Measurements from ENCODE around the gene CLIP2.
"Not testable (repeated sequence)": the region's sequence is repeated elsewhere in the genome, so short reads cannot be mapped to it uniquely, and the experiment has no call there.

CLIP2 gene

DNA sequence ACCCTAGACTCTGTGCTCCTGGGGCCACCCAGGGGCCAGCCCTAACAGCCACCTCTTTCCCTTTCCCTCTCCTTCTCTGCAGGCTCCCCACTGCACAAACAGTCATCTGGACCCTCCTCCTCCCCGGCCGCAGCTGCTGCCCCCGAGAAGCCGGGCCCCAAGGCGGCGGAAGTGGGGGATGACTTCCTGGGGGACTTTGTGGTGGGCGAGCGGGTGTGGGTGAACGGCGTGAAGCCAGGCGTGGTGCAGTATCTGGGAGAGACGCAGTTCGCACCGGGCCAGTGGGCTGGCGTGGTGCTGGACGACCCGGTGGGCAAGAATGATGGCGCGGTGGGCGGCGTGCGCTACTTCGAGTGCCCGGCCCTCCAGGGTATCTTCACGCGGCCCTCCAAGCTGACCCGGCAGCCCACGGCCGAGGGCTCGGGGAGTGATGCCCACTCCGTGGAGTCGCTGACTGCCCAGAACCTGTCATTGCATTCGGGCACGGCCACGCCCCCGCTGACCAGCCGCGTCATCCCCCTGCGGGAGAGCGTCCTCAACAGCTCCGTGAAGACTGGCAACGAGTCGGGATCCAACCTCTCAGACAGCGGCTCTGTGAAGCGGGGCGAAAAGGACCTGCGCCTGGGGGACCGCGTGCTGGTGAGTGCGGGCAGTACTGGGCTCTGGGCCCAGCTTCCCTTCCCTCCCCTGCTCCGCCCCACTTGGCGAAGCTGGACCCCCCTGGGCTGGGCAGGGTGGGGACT, 49.3 kb downstream of the CLIP2 start:
- DNase-seq: no peak

DNA sequence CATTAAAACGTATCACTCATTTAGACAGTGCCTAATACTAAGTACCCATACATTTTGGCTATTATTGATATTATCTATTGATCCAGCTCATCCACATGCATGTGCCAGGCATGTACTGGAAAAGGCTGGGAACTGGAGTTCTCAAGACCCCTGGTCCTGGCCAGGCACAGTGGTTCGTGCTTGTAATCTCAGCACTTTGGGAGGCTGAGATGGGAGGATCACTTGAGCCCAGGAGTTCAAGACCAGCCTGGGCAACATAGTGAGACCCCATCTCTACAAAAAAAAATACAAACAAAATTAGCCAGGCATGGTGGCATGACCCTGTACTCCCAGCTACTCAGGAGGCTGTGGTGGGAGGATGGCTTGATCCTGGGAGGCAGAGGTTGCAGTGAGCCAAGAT, 50.4 kb downstream of the CLIP2 start:
- not testable (repeated sequence) for DNase-seq

DNA sequence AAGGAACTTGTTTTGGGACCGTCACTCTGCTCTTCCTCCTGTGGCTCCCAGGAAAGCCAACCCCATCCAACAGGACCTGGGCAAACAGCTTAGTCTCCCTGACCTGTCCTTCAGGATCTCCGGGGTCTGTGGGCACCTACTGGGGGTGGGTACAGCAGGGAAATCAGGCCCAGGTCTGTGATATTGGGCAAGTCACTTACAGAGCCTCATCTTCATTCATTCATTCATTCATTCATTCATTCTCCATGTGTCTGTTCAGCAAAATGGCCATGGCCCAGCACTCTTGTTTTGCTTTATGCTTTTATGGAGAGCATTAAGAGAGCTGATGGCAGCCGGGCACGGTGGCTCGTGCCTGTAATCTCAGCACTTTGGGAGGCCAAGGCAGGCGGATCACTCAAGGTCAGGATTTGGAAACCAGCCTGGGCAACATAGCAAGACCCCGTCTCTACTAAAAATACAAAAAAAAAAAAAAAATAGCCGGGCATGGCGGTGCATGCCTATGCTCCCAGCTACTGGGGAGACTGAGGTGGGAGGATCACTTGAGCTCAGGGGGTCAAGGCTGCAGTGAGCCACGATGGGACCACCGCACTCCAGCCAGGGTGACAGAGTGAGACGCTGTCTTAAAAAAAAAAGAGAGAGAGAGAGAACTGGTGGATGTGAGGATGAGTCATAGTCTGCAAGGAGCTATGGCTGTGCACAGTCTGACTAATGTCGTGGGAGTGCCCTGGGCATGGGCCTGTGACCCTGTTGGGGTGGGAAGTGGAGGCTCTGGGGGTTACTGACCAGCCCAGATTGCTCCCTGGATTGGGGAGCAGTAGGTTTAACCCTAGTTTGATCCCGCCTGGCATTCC, 54.3 kb downstream of the CLIP2 start:
- no peak for DNase-seq

DNA sequence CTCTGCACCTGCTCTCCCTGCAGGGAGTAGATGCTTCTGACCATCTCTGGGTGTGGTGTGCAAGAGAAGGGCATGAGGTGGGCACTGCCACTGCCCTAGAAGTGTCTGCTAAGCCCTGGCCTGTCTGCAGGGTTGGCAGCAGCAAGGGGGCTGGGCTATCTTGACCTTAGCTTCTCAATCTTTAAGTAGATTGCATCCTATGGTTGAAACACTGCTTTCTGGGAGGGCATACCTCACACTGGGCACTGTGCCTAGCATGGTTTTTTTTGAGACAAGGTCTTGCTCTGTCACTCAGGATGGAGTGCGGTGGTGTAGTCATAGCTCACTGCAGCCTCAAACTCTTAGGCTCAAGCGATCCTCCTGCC, 54.9 kb downstream of the CLIP2 start:
- no peak for DNase-seq

DNA sequence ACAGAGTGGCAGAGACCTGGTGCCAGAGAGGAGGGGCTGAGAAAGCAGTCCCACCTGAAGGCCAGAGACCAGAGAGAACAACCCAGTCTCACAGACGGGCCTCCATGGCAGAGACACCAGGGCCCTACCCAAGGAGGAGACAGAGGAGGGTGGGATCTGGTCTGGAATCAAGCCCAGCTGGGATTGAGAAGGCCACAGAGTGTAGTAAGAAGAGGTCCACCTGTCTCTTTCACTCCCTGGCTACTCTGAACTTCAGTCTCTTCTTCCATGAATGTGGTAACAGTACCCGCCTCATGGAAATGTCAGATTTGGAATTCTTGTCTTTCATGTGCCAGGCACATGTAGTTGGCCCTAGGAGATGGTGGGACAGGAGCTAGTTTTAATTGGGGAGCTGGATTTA, 55.6 kb downstream of the CLIP2 start:
- no peak for DNase-seq

DNA sequence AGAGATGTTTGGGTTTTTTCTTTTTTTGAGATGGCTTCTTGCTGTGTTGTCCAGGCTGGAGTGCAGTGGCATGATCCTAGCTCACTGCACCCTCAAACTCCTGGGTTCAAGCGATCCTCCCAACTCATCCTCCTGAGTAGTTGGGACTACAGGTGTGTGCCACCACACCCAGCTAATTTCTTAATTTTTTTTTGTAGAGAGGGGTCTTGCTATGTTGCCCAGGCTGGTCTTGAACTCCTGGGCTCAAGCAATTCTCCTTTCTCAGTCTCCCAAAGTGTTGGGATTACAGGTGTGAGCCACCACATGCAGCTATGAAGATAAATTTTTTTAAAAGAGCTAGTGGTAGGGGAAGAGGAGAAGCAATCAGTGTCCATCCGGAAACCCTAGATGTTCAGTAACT, 56.8 kb downstream of the CLIP2 start:
- no peak for DNase-seq

DNA sequence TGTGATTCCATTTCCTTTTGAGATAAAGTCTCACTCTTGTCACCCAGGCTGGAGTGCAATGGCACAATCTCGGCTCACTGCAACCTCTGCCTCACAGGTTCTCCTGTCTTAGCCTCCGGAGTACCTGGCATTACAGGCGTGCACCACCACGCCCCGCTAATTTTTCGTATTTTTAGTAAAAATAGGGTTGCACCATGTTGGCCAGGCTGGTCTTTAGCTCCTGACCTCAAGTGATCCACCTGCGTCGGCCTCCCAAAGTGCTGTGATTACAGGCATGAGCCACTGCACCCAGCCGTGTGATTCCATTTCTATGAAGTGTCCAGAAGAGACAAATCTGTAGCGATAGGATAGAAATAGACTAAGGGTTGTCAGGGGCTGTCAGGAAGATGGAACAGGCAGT, 60.4 kb downstream of the CLIP2 start:
- DNase-seq: no peak

DNA sequence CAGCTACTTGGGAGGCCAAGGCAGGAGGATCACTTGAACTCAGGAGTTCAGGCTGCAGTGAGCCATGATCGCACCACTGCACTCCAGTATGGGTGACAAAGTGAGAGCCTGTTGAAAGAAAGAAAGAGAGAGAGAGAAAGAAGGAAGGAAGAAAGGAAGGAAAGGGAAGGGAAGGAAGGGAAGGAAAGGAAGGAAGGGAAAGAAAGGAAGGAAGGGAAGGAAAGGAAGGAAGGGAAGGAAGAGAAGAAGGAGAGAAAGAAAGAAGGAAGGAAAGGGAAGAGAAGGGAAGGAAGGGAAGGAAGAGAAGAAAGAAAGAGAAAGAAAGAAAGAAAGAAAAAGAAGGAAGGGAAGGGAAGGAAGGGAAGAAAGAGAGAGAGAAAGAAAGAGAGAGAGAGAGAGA, 61.5 kb downstream of the CLIP2 start:
- DNase-seq: no peak

DNA sequence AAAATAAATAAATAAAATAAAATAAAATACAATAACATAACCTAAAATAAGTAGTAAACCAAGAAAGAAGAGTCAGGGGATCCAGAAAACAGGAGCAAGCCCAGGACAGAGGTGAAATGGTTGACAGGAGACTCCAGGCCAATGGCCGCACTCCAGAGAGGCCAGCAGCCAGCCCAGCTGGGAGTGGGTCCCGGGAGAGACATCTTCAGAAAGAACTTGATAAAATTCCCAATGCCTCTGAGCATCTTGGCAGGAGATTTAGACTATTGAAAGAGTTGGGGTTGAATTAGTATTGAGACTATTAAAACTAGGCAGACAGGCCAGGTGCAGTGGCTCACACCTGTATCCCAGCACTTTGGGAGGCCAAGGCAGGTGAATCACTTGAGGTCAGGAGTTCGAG, 62.6 kb downstream of the CLIP2 start:
- no peak for DNase-seq

DNA sequence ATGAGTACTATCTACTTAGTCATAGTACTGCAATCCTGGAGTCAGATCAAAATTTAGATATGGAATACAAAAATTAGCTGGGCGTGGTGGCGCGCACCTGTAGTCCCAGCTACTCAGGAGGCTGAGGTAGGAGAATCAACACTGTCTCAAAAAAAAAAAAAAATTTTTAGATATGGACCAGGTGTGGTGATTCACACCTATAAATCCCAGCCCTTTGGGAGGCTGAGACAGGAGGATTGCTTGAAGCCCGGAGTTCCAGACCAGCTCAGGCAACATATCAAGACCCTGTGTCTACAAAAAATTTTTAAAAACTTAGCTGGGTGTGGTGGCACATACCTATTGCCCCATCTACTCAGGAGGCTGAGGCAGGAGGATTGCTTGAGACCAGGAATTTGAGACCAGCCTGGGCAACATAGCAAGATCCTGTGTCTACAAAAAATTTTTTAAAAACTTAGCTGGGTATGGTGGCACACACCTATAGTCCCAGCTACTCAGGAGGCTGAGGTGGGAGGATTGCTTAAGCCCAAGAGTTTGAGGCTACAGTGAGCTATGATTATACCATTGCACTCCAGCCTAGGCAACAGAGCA, 63.4 kb downstream of the CLIP2 start:
- DNase-seq: not testable (repeated sequence)

DNA sequence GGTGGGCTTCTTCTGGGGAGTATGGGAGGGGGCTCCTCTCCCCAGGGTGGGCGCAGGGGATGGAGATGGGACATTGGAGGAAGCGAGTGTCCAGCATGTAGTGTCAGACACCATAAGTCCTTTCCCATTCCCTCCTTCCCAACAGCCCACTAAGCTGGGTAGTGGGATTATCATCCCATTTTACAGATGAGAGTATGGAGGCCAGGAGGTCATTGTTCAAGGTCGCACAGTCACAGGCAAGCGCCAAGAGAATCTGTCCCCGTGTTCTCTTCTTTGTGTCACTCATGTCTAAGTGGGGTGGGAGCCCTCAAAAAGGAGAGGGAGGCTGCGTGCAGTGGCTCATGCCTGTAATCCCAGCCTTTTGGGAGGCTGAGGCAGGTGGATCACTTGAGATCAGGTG, 64.8 kb downstream of the CLIP2 start:
- no peak for DNase-seq

DNA sequence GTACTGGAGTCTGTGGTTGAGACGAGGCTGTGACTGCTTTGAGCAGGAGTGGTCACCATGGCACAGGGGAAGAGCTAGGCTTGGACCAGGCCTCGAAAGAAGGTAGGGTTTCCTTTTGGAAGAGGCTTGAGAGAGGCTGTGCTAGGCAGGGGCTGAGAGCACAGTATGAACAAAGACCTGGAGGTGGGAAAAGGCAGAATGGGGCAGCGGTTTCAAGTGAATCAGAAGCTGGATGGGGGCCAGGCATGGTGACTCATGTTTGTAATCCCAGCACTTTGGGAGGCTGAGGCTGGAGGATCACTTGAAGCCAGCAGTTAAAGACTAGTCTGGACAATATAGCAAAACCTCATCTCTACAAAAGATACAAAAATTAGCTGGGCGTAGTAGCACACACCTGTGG, 65.9 kb downstream of the CLIP2 start:
- no peak for DNase-seq

DNA sequence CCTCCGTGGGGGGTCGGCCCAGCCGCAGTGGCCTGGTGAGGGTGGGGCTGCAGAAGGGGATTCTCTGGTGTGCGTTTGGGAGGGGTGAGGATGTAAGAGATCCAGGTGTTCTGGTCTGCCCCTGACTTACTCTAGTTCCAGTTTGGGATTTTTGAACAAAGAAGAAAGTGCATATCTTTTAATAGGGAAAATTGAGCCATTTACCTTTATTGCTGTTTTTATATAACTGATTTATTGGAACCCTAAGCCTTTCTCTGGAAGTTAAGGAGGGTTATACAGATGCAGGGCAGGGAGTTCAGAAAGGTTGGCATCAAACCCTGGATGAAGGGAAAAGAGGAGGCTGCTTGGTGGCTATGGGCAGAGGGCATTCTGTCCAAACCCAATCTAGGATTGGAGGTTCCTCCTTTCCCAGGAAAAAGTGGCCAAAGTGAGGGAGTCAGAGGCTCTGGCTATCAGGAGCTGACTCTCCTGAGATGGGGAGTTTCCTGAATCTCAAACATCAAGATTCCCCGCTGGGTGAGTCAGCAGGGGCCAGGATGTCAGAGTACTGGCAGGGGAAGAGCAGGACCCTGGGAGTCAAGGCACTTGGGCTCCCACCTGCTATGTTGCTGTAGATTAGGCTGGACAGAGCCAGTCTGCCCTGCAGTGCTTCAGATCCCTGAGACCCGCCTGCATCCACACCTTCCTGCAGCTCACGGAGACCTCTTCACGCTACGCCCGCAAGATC, 67.5 kb downstream of the CLIP2 start:
- no peak for DNase-seq

DNA sequence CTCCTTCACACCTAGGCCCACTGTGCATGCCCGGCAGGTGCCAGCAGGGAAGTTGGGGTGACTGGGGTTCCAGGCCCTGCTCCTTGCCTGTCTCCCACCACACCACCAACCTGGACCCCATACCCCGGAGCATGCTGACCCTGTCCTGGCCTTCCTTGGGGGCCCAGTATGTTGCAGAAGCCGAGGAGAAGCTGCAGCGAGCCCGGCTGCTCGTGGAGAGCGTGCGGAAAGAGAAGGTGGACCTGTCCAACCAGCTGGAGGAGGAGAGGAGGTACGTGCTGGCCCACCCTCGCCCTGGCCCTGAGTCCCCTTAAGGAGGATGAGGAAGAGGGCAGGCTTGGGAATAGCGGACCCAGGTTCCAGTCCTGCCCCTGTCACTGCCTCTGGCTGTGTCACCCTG, 70.8 kb downstream of the CLIP2 start:
- no peak for DNase-seq

DNA sequence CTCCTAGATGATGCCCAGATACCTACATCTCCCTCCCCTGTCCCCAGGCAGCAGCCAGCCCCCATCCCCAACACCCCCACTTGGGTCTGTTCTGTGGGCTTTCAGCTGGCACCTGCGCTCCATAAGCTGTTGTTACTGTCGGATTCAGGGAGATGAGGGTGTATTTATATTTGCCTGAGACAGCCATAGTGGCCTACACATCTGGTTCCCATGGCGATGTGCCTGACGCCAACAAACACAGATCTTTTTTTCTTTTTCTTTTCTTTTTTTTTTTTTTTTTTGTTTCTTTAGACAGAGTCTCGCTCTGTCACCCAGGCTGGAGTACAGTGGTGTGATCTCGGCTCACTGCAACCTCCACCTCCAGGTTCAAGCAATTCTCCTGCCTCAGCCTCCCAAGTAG, 73.1 kb downstream of the CLIP2 start:
- no peak for DNase-seq

DNA sequence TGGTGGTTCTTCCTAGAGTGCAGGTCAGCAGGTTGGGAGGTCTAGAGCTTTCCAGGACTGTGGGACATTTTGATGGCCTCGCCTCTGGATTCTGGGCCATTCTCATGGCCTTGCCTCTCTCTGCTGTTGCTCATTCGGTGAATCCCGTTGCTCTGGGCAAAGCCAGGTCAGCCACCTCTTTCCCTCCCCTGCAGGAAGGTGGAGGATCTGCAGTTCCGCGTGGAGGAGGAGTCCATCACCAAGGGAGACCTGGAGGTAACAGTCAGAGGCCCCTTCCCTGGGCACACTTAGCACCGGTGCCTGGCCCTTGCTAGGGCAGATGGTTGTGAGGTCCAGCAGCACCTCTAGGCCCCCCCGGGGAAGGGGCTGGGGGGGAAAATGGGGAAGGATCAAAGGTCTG, 74.9 kb downstream of the CLIP2 start:
- no peak for DNase-seq

DNA sequence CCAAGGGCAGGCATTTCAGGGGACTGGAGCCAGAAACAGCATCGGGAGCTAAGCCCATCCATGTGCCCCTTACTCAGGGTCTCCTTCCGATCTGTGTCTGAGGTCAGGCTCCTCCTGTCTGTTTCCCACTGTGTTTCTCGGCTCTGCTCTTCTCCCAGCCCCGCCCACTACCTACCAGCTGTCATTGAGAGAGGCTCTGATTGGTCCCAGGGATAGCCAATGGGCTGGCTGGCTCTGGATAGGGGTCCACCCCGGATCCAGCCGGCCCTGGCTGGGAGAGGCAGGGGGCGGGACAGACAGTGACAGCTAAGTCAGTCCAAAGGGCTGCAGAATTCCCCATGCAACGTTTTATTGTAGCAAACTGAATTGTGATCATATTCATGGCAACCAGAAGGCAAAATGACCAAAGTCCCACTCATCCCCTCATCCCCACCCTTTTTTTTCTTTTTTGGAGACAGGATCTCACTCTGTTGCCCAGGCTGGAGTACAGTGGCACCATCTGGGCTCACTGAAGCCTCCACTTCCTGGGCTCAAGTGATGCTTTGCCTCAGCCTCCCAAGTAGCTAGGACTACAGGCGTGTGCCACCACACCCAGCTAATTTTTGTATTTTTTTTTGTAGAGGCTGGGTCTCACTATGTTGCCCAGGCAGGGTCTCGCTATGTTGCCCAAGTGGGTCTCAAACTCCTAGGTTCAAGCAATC, 76.3 kb downstream of the CLIP2 start:
- peak; percentile 85 for DNase-seq

DNA sequence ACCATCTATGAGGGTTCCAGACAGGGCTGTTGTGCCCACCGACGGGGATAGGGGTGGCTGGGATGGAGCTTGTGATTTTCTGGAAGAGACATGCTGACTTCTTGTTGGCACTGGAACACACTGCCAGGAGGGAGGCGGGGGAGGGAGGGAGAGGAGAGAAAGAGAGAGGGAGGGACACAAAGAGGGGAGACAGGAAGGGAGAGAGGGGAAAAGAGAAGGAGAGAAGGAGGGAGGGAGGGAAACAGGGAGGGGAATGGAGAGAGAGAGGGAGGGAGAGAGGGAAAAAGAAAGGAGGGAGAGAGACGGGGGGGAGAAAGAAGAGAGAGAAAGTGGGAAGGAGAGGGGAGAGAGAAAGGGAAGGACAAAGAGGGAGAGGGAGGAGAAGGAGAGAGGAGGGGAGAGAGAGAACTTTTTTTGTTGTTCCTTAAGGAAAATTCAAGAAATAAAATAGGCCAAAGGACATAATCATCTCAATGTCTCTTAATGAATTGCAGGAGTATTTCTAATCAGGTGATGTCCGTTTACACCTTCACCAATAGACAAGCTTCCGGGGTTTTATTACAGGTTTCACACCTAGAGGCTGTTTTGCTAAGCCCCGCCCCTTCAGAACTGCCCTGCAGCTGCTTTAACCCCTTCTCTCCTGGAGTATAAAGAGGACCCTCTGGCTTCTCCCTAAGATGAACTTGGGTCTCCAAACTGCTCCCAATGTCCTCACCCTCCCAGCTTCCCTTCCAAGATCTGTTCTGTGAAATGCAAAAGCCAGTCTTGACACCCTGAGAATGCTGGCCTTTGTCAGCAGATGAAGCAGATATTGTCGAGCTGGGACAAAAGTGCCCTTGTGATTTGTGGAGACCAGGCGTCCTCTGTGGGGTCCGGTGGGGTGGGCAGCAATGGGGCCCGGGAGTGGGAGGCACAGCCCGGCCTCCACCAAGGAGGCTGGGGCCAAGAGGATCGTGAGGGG, 82.5 kb downstream of the CLIP2 start:
- no peak for DNase-seq

DNA sequence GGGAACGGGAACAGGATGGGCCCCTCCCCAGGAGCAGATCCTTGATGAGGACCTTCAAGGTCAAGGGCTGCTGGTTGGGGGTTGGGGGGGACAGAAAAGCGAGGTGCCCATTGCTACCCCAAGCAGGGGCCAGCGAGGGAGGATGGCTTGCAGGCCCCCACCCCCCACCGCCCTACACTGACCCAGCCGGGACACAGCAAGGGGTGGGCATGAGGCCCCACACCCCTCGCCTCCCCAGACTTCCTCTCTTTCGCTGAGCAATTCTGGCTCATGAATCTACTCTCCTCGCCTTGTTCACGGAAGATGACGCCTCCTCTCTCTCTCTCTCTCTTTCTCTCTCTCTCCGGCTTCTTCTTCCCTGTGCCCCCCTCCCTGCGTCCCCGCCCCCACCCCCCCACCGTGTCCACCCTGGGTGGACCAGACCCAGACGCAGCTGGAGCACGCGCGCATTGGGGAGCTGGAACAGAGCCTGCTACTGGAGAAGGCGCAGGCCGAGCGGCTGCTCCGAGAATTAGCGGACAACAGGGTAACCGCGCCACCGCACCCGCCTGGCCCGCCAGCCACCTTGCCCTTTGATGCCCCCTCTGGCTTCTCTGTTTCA, 83.4 kb downstream of the CLIP2 start:
- no peak for DNase-seq

DNA sequence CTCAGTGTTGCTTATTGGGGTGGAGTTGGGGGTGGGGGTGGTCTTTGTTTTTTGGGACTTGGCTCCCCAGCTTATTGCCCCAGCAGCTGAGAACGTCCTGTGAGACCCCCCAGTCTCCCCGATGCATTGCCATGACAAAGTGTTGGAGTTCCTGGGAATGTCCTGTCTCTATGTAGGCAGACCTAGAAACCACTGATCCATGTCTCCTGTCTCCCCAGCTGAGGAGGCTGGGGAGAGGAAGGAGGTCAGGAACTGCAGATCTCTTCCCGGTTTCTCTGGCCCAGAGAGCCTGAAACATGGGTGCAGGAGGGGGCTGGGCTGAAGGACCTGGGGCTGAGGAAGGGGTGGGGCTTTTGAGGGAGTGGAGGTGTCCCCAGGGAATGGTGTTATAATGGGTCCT, 84.3 kb downstream of the CLIP2 start:
- no peak for DNase-seq

DNA sequence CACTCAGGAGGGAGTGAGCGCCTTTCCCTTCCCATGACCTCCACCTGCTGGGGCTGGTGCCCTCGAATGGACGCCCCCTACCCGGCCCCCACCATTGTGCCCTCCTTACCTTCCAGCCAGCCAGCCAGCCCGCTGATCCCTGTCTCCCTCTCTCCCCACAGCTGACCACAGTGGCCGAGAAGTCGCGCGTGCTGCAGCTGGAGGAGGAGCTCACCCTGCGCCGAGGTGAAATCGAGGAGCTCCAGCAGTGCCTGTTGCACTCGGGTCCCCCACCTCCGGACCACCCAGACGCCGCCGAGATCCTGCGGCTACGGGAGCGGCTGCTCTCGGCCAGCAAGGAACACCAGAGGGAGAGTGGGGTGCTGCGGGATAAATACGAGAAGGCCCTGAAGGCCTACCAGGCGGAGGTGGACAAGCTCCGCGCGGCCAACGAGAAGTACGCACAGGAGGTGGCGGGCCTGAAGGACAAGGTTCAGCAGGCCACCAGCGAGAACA, 86.6 kb downstream of the CLIP2 start:
- DNase-seq: no peak
